ENCODE measurements around the gene BARX2. TPM values are rescaled to one million over a fixed set of nuclear protein-coding genes. Genes with fewer than 3 reads are reported as not detected.

Gene BARX2
- total and polyA plus RNA-seq, 12 donors = 0.01 TPM; not detected in 11

GRCh38 chr11:129384415-129384814, 8.8 kb downstream of the BARX2 start:
- Histone ChIP-seq H3K4me1 (peaks cover 0 to 4% (median 0%) of the 10 kb centered on the region in 9 donors), H3K4me3 (no peak overlapping the region), H3K27me3 (peaks cover 0 to 80% (median 60%) of the 10 kb centered on the region in 7 donors), H3K27ac (no peak overlapping the region), H3K36me3 (no peaks in the 10 kb centered on the region), H3K9me3 (no peaks in the 10 kb centered on the region)
- WGBS, 2 donors = 70 to 86% methylated on average over 3 of the region's 3 CpGs
- intact Hi-C loops (cut with DNase I) = no loop called here
- no peak for ATAC-seq
- DNase-seq = no peak
- TF ChIP-seq, protein P1, sequence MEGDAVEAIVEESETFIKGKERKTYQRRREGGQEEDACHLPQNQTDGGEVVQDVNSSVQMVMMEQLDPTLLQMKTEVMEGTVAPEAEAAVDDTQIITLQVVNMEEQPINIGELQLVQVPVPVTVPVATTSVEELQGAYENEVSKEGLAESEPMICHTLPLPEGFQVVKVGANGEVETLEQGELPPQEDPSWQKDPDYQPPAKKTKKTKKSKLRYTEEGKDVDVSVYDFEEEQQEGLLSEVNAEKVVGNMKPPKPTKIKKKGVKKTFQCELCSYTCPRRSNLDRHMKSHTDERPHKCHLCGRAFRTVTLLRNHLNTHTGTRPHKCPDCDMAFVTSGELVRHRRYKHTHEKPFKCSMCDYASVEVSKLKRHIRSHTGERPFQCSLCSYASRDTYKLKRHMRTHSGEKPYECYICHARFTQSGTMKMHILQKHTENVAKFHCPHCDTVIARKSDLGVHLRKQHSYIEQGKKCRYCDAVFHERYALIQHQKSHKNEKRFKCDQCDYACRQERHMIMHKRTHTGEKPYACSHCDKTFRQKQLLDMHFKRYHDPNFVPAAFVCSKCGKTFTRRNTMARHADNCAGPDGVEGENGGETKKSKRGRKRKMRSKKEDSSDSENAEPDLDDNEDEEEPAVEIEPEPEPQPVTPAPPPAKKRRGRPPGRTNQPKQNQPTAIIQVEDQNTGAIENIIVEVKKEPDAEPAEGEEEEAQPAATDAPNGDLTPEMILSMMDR (IDR thresholded peaks at IDR 0.05) = no peak

DNA sequence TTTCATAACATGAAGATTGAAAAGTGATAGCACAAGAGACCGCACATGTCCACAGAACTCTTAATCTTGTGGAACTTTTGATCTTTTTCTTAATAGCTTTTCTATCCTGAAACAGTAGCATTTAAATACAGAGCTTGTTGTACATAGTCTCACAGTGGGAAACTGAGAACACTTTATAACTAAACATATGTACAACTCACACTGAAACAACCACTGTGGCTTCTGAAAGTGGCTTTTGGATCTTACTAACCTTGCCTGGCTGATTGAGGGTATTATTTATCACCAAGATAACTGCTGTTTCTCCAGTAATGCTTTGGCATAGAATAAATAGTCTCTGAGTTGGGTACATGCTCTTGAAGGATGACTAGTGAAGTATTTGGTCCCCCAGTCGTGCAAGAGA, 10.2 kb downstream of the BARX2 start:
- WGBS, 2 donors = 80 to 83% methylated on average over 2 of the region's 2 CpGs

GRCh38 chr11:129386795-129387397, 11.2 kb downstream of the BARX2 start:
- ATAC-seq = no peak
- Histone ChIP-seq H3K27ac (peak overlapping the region in 1 of 10 donors; percentile 41), H3K4me3 (peak overlapping the region in 1 of 10 donors; percentile 9), H3K36me3 (no peaks in the 10 kb centered on the region), H3K27me3 (peaks cover 0 to 79% (median 51%) of the 10 kb centered on the region in 7 donors), H3K9me3 (no peaks in the 10 kb centered on the region), H3K4me1 (peaks cover 0 to 4% (median 0%) of the 10 kb centered on the region in 9 donors)
- WGBS, 2 donors = 35 to 45% methylated on average over 11 of the region's 11 CpGs
- intact Hi-C loops (cut with DNase I) = no loop called here
- TF ChIP-seq, protein P1 (IDR thresholded peaks at IDR 0.05) = no peak
- DNase-seq = no peak

More for the DNA sequence above, 10.2 kb downstream of the BARX2 start:
- H3K9me3 ChIP-seq = no peaks in the 10 kb centered on the region
- H3K4me1 ChIP-seq = peaks cover 0 to 4% (median 0%) of the 10 kb centered on the region in 9 donors
- ATAC-seq = no peak
- peaks cover 0 to 80% (median 60%) of the 10 kb centered on the region in 7 donors for H3K27me3 ChIP-seq
- DNase-seq = no peak
- intact Hi-C loops (cut with DNase I) = no loop called here
- H3K4me3 ChIP-seq = no peak overlapping the region
- H3K27ac ChIP-seq = no peak overlapping the region
- H3K36me3 ChIP-seq = no peaks in the 10 kb centered on the region
- TF ChIP-seq, protein P1 (IDR thresholded peaks at IDR 0.05) = no peak

GRCh38 chr11:129387434-129387833, 11.8 kb downstream of the BARX2 start:
- H3K9me3 ChIP-seq = no peaks in the 10 kb centered on the region
- H3K27me3 ChIP-seq = peaks cover 0 to 74% (median 50%) of the 10 kb centered on the region in 7 donors
- 54 to 55% methylated on average over 1 of the region's 1 CpG for WGBS, 2 donors
- DNase-seq = no peak
- TF ChIP-seq, protein P1 (IDR thresholded peaks at IDR 0.05) = no peak
- no peak overlapping the region for H3K27ac ChIP-seq
- H3K4me3 ChIP-seq = no peak overlapping the region
- H3K4me1 ChIP-seq = peaks cover 0 to 4% (median 0%) of the 10 kb centered on the region in 9 donors
- H3K36me3 ChIP-seq = no peaks in the 10 kb centered on the region
- intact Hi-C loops (cut with DNase I) = no loop called here
- ATAC-seq = no peak
